Skeletal muscle satellite cell (primary cell): ENCODE results near the gene KRTAP9-4.
"Not testable (repeated sequence)": the region's sequence is repeated elsewhere in the genome, so short reads cannot be mapped to it uniquely, and the experiment has no call there.

Experiments used
- H3K27me3 ChIP-seq: 2 replicates; pipeline ENCODE4 v1.7.0; 2013; ENCODE audit warnings: low read length; ENCODE audit not compliant: control insufficient read depth, insufficient read depth
- H3K36me3 ChIP-seq: 2 replicates; pipeline ENCODE4 v1.7.0; 2013; ENCODE audit warnings: mild to moderate bottlenecking, control low read depth, low read length; ENCODE audit not compliant: insufficient read depth
- H3K4me1 ChIP-seq: 2 replicates; pipeline ENCODE4 v1.7.0; 2013; ENCODE audit warnings: low read length; ENCODE audit not compliant: control insufficient read depth, insufficient read depth
- H3K4me2 ChIP-seq: 2 replicates; pipeline ENCODE4 v1.7.0; 2013; ENCODE audit warnings: mild to moderate bottlenecking, low read length
- H3K4me3 ChIP-seq: 2 replicates; pipeline ENCODE4 v1.7.0; 2013; ENCODE audit warnings: low read length
- H3K9ac ChIP-seq: 2 replicates; pipeline ENCODE4 v1.7.0; 2013; ENCODE audit warnings: mild to moderate bottlenecking, low read depth, low read length, moderate library complexity
- H3K9me3 ChIP-seq: replicated peaks from 2 replicates; pipeline ENCODE4 v1.7.0; 2013; ENCODE audit warnings: mild to moderate bottlenecking, control low read depth, low read length

KRTAP9-4 gene

GRCh38 chr17:41237949-41238437 is 11.5 kb upstream of the KRTAP9-4 start, which contains the start of gene KRTAP9-8:
Gene KRTAP9-8, plus strand, starts transcription at chr17:41237999. Its CDS starts 53 bp downstream, at chr17:41238052.
- H3K9me3 ChIP-seq, H3K4me1 ChIP-seq, H3K4me3 ChIP-seq, H3K4me2 ChIP-seq, H3K36me3 ChIP-seq, H3K9ac ChIP-seq: not testable (repeated sequence)
- H3K27me3 ChIP-seq, result peaks cover 12% of the 10 kb centered on the region

- not testable (repeated sequence) for H3K9ac ChIP-seq, H3K36me3 ChIP-seq, H3K4me1 ChIP-seq, H3K4me3 ChIP-seq, H3K4me2 ChIP-seq, H3K9me3 ChIP-seq
- H3K27me3 ChIP-seq, result peaks cover 11% of the 10 kb centered on the region
These were observed 2.3 kb upstream of the KRTAP9-4 start for GRCh38 chr17:41246995-41247787.

- peaks cover 5% of the 10 kb centered on the region for H3K4me1 ChIP-seq
- no peak overlapping the region for H3K9ac ChIP-seq
- peaks cover 17% of the 10 kb centered on the region for H3K27me3 ChIP-seq
- H3K9me3 ChIP-seq, result no peaks in the 10 kb centered on the region
- no peak overlapping the region for H3K4me2 ChIP-seq
- H3K36me3 ChIP-seq, result no peaks in the 10 kb centered on the region
- H3K4me3 ChIP-seq, result no peak overlapping the region
These were observed 1.8 kb downstream of the KRTAP9-4 start for GRCh38 chr17:41251261-41251660.

- Histone ChIP-seq H3K4me1 (peaks cover 11% of the 10 kb centered on the region), H3K4me2 (no peak overlapping the region), H3K4me3 (no peak overlapping the region), H3K9ac (no peak overlapping the region), H3K27me3 (peaks cover 22% of the 10 kb centered on the region), H3K9me3 (no peaks in the 10 kb centered on the region), H3K36me3 (no peaks in the 10 kb centered on the region)
These were observed 5.4 kb downstream of the KRTAP9-4 start for GRCh38 chr17:41254861-41255260.

- H3K9me3 ChIP-seq, H3K4me2 ChIP-seq, H3K9ac ChIP-seq, H3K4me3 ChIP-seq, H3K36me3 ChIP-seq: not testable (repeated sequence)
- H3K4me1 ChIP-seq, result peaks cover 11% of the 10 kb centered on the region
- peaks cover 22% of the 10 kb centered on the region for H3K27me3 ChIP-seq
These were observed 6.1 kb downstream of the KRTAP9-4 start, which contains the start of gene KRTAP9-9 for GRCh38 chr17:41255381-41256290. Gene KRTAP9-9, plus strand, starts transcription at chr17:41255384.

- Histone ChIP-seq H3K9ac (no peak overlapping the region), H3K36me3 (no peaks in the 10 kb centered on the region), H3K27me3 (peaks cover 19% of the 10 kb centered on the region), H3K4me2 (peak overlapping the region; percentile 28), H3K4me3 (no peak overlapping the region), H3K9me3 (no peaks in the 10 kb centered on the region), H3K4me1 (peaks cover 11% of the 10 kb centered on the region)
These were observed 6.8 kb downstream of the KRTAP9-4 start for GRCh38 chr17:41256291-41256685.

- H3K27me3 ChIP-seq, result peaks cover 10% of the 10 kb centered on the region
- peaks cover 11% of the 10 kb centered on the region for H3K4me1 ChIP-seq
- no peaks in the 10 kb centered on the region for H3K36me3 ChIP-seq
- H3K4me2 ChIP-seq, result no peak overlapping the region
- no peak overlapping the region for H3K9ac ChIP-seq
- H3K4me3 ChIP-seq, result no peak overlapping the region
- H3K9me3 ChIP-seq, result no peaks in the 10 kb centered on the region
These were observed 8.9 kb downstream of the KRTAP9-4 start for GRCh38 chr17:41258406-41258805.

GRCh38 chr17:41263212-41263611 is 13.7 kb downstream of the KRTAP9-4 start:
- Histone ChIP-seq H3K9ac (no peak overlapping the region), H3K4me3 (no peak overlapping the region), H3K4me2 (no peak overlapping the region), H3K27me3 (peaks cover 9% of the 10 kb centered on the region), H3K4me1 (no peaks in the 10 kb centered on the region), H3K9me3 (no peaks in the 10 kb centered on the region), H3K36me3 (no peaks in the 10 kb centered on the region)

GRCh38 chr17:41264599-41264998 is 15.1 kb downstream of the KRTAP9-4 start:
- Histone ChIP-seq H3K36me3 (no peaks in the 10 kb centered on the region), H3K4me1 (no peaks in the 10 kb centered on the region), H3K4me3 (no peak overlapping the region), H3K9ac (no peak overlapping the region), H3K4me2 (no peak overlapping the region), H3K27me3 (peaks cover 7% of the 10 kb centered on the region), H3K9me3 (no peaks in the 10 kb centered on the region)

- Histone ChIP-seq H3K9ac (no peak within 1 kb of the TSS), H3K4me3 (no peak within 1 kb of the TSS), H3K36me3 (no peaks in the 10 kb centered on the region), H3K27me3 (peaks cover 7% of the 10 kb centered on the region), H3K4me1 (no peaks in the 10 kb centered on the region), H3K9me3 (no peaks in the 10 kb centered on the region), H3K4me2 (no peak within 1 kb of the TSS)
These were observed 15.6 kb downstream of the KRTAP9-4 start, which contains the start of gene KRTAP9-6 for GRCh38 chr17:41265078-41265477. Gene KRTAP9-6, plus strand, starts transcription at chr17:41265378. Its CDS starts 0 bp downstream, at chr17:41265378.

GRCh38 chr17:41267711-41268110 is 18.2 kb downstream of the KRTAP9-4 start:
- H3K9me3 ChIP-seq, result no peaks in the 10 kb centered on the region

More at GRCh38 chr17:41267711-41268110, 18.2 kb downstream of the KRTAP9-4 start:
- H3K4me1 ChIP-seq, result no peaks in the 10 kb centered on the region
- H3K4me3 ChIP-seq, result no peak overlapping the region
- H3K9ac ChIP-seq, result no peak overlapping the region
- peaks cover 7% of the 10 kb centered on the region for H3K27me3 ChIP-seq
- no peaks in the 10 kb centered on the region for H3K36me3 ChIP-seq
- H3K4me2 ChIP-seq, result no peak overlapping the region
